Peyer's patch (tissue), 4 donors: ENCODE data around the gene DNASE1L2.

Experiments used
- POLR2A ChIP-seq, 2 donors: fragments of 450-650 bp; IDR thresholded peaks; one replicate each; pipeline ENCODE4 v1.5.1; 2017; ENCODE audit warnings: antibody characterized with exemption in 2 of 2, mild to moderate bottlenecking in 2 of 2, moderate library complexity in 2 of 2
- TF ChIP-seq, protein P1 (sequence below), 6 experiments: fragments of 450-650 bp in 4 of 6; fragments of 200-600 bp in 2 of 6; sonication (generic) in 1 of 6; IDR thresholded peaks; one replicate each; pipeline ENCODE4 v1.5.1; 2017 to 2019; ENCODE audit warnings: antibody characterized with exemption in 6 of 6, mild to moderate bottlenecking in 3 of 6, moderate library complexity in 1 of 6

DNA sequence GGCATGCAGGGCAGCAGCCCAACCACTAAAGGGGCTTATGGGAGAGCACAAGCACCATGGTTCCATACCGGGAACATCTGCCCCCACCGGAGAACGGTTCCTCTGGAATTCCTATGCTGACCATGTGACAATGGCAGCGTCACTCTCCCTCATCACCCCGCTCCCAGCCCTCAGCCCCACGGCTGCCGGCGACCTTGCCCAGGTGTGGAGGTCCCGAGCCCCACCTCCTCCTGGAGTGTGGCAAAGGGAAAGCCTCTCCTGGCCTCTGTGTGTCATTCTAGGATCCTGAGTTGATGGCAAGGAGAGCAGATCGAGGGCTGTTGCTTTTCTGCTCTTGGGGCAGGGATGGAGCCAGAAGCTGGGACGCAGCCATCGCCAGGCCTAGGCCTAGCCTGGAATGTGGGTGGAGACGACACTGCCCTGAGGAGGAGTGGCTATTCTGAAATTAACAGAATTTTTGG, 49.5 kb downstream of the DNASE1L2 start:
- TF ChIP-seq, protein P1, sequence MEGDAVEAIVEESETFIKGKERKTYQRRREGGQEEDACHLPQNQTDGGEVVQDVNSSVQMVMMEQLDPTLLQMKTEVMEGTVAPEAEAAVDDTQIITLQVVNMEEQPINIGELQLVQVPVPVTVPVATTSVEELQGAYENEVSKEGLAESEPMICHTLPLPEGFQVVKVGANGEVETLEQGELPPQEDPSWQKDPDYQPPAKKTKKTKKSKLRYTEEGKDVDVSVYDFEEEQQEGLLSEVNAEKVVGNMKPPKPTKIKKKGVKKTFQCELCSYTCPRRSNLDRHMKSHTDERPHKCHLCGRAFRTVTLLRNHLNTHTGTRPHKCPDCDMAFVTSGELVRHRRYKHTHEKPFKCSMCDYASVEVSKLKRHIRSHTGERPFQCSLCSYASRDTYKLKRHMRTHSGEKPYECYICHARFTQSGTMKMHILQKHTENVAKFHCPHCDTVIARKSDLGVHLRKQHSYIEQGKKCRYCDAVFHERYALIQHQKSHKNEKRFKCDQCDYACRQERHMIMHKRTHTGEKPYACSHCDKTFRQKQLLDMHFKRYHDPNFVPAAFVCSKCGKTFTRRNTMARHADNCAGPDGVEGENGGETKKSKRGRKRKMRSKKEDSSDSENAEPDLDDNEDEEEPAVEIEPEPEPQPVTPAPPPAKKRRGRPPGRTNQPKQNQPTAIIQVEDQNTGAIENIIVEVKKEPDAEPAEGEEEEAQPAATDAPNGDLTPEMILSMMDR (IDR thresholded peaks at IDR 0.05): no peak
- no peak for TF ChIP-seq POLR2A (IDR thresholded peaks at IDR 0.05)
